MM.1S (cell line): Measurements from ENCODE around the gene NLGN1.
"Not testable (repeated sequence)": the region's sequence is repeated elsewhere in the genome, so short reads cannot be mapped to it uniquely, and the experiment has no call there.

Experiments used
- CTCF ChIP-seq: fragments of 300-600 bp; sonication (generic); IDR thresholded peaks from 2 replicates; pipeline ENCODE4 v1.5.1; 2016; ENCODE audit warnings: antibody characterized with exemption, low read length, mixed read lengths
- EZH2 ChIP-seq: fragments of 300-600 bp; sonication (generic); optimal IDR thresholded peaks from 2 replicates; pipeline ENCODE3; 2017; ENCODE audit warnings: low read depth, mild to moderate bottlenecking, antibody characterized with exemption, low read length, mixed read lengths
- EZH2phosphoT487 ChIP-seq: fragments of 300-600 bp; sonication (generic); IDR thresholded peaks from 2 replicates; pipeline ENCODE4 v1.6.1; 2018; ENCODE audit warnings: antibody characterized with exemption, low read length

GRCh38 chr3:173594881-173595280 is 197.3 kb downstream of the NLGN1 start:
- TF ChIP-seq CTCF, EZH2, EZH2phosphoT487: not testable (repeated sequence)
